Measurements from ENCODE around the gene CAPN12.
"Not testable (repeated sequence)": the region's sequence is repeated elsewhere in the genome, so short reads cannot be mapped to it uniquely, and the experiment has no call there.

DNA sequence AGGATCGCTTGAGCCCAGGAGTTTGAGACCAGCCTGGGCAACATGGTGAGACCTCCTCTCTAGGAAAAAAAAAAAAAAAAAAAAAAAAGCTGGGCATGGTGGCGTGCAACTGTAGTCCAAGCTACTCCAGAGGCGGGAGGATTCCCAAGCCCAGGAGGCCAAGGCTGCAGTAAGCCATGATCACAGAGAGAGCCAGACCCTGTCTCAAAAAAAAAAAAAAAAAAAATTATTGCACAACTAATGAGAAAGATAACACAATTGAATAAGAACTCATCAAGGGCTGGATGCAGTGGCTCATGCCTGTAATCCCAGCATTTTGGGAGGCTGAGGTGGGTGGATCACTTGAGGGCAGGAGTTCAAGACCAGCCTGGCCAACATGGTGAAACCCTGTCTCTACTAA lies 41.8 kb upstream of the CAPN12 start:
- TF ChIP-seq, protein P1, sequence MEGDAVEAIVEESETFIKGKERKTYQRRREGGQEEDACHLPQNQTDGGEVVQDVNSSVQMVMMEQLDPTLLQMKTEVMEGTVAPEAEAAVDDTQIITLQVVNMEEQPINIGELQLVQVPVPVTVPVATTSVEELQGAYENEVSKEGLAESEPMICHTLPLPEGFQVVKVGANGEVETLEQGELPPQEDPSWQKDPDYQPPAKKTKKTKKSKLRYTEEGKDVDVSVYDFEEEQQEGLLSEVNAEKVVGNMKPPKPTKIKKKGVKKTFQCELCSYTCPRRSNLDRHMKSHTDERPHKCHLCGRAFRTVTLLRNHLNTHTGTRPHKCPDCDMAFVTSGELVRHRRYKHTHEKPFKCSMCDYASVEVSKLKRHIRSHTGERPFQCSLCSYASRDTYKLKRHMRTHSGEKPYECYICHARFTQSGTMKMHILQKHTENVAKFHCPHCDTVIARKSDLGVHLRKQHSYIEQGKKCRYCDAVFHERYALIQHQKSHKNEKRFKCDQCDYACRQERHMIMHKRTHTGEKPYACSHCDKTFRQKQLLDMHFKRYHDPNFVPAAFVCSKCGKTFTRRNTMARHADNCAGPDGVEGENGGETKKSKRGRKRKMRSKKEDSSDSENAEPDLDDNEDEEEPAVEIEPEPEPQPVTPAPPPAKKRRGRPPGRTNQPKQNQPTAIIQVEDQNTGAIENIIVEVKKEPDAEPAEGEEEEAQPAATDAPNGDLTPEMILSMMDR (IDR thresholded peaks at IDR 0.05) = not testable (repeated sequence)
- TF ChIP-seq EP300, POLR2A (IDR thresholded peaks at IDR 0.05): not testable (repeated sequence)
